Neural crest cell (in vitro differentiated cells): ENCODE results near the gene MDFIC2. TPM values are rescaled to one million over a fixed set of nuclear protein-coding genes. Genes with fewer than 3 reads are reported as not detected.

ENCODE experiments used
- DNase-seq: peaks from one replicate; pipeline ENCODE4 v3.0.0; 2021; ENCODE audit warnings: low read depth, mixed read lengths, low spot score
- H3K27ac Mint-ChIP-seq: one replicate; pipeline ENCODE4 v1.8.0; 2021; ENCODE audit warnings: mild to moderate bottlenecking, mixed read lengths; ENCODE audit not compliant: unreplicated experiment
- H3K27me3 Mint-ChIP-seq: 2 replicates; pipeline ENCODE4 v1.8.0; 2021; ENCODE audit warnings: low read depth, mild to moderate bottlenecking, mixed read lengths
- H3K36me3 Mint-ChIP-seq: 2 replicates; pipeline ENCODE4 v1.8.0; 2021; ENCODE audit warnings: low read depth, mild to moderate bottlenecking, mixed read lengths
- H3K4me1 Mint-ChIP-seq: 2 replicates; pipeline ENCODE4 v1.8.0; 2021; ENCODE audit warnings: mixed read lengths
- H3K4me3 Mint-ChIP-seq: one replicate; pipeline ENCODE4 v1.8.0; 2021; ENCODE audit warnings: mild to moderate bottlenecking, mixed read lengths
- H3K9me3 Mint-ChIP-seq: 2 replicates; pipeline ENCODE4 v1.8.0; 2021; ENCODE audit warnings: mixed read lengths
- total RNA-seq: library from RNA; stranded (reverse); gene quantifications from 2 replicates; pipeline ENCODE4 v1.2.1, GENCODE V29; 2021
- TF ChIP-seq, protein P1 (sequence below): fragments of 200-600 bp; sonication (generic); conservative IDR thresholded peaks from 2 replicates; pipeline ENCODE4 v1.5.0; 2021; ENCODE audit warnings: antibody characterized with exemption, mild to moderate bottlenecking

Gene MDFIC2
- total RNA-seq, 1 donor from 2014 or later = not detected

DNA sequence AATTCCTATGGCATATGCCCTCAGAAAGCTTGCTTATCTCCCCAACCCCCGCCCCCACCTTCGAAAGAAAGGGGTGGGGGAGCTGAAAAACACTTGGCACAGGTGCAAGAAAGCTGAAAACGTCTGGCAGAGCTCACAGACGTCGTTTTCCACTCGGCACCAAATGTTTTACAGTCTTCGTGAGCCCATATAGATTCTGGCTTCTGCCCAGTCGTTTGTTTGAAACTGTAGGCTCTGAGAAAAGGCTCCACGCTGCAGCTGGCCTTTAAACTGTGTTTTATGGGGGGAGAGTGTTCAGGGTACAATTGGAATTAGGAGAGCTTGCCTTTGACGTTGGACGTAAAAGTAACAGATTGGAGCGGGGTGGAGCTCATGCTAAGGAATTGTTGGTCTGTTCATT is 130.3 kb downstream of the MDFIC2 start:
- H3K27ac Mint-ChIP-seq = no peak overlapping the region
- no peak overlapping the region for H3K4me3 Mint-ChIP-seq
- H3K9me3 Mint-ChIP-seq = no peaks in the 10 kb centered on the region
- H3K4me1 Mint-ChIP-seq = no peaks in the 10 kb centered on the region
- H3K27me3 Mint-ChIP-seq = peaks cover 10% of the 10 kb centered on the region
- H3K36me3 Mint-ChIP-seq = no peaks in the 10 kb centered on the region
- no peak for DNase-seq
- TF ChIP-seq, protein P1, sequence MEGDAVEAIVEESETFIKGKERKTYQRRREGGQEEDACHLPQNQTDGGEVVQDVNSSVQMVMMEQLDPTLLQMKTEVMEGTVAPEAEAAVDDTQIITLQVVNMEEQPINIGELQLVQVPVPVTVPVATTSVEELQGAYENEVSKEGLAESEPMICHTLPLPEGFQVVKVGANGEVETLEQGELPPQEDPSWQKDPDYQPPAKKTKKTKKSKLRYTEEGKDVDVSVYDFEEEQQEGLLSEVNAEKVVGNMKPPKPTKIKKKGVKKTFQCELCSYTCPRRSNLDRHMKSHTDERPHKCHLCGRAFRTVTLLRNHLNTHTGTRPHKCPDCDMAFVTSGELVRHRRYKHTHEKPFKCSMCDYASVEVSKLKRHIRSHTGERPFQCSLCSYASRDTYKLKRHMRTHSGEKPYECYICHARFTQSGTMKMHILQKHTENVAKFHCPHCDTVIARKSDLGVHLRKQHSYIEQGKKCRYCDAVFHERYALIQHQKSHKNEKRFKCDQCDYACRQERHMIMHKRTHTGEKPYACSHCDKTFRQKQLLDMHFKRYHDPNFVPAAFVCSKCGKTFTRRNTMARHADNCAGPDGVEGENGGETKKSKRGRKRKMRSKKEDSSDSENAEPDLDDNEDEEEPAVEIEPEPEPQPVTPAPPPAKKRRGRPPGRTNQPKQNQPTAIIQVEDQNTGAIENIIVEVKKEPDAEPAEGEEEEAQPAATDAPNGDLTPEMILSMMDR = no peak

DNA sequence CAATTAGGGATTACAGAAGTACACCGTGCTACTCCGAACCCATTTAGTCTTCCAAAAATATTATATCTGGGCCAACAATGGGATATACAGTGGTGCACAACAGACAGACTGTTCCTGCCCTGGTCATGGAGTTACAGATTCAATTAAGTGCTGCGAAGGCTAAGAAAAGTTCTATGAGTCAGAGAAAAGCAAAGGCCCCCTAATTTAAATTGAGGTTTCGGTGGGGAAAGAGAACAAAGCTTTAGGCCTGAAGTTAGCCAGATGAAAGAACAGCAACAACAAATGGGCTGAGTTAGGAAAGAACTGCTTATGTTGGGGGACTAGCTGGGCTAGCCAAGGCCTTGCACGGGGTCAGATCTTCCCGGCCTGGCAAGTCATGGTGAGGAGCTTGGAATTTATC is 131.8 kb downstream of the MDFIC2 start:
- H3K4me3 Mint-ChIP-seq = no peak overlapping the region
- H3K27me3 Mint-ChIP-seq = peaks cover 10% of the 10 kb centered on the region
- H3K9me3 Mint-ChIP-seq = no peaks in the 10 kb centered on the region
- no peak for DNase-seq
- H3K36me3 Mint-ChIP-seq = no peaks in the 10 kb centered on the region
- no peaks in the 10 kb centered on the region for H3K4me1 Mint-ChIP-seq
- TF ChIP-seq, protein P1 = no peak
- no peak overlapping the region for H3K27ac Mint-ChIP-seq

DNA sequence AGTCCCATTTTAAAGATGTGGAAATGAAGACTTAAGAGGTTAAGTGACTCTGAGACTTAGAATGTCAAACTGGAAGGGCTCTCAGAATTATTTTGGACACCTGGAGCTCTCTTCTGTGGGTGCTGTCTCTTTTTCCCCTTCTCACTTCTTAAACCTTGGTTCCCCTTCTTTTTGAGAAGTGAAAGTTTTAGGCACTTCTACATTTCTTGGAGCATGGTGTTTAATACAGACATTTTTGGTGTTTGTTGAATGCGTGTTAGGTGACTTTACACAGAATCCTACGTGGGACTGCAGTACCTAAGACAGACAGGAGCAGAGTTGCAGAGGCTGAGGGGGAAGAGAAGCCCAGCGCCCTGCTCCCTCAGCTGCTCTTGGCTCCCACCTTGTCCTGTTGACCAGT is 133.3 kb downstream of the MDFIC2 start:
- Mint-ChIP-seq H3K9me3 (no peaks in the 10 kb centered on the region), H3K4me3 (no peak overlapping the region), H3K27me3 (peaks cover 10% of the 10 kb centered on the region), H3K27ac (no peak overlapping the region), H3K36me3 (no peaks in the 10 kb centered on the region), H3K4me1 (no peaks in the 10 kb centered on the region)
- no peak for DNase-seq
- TF ChIP-seq, protein P1 = no peak

DNA sequence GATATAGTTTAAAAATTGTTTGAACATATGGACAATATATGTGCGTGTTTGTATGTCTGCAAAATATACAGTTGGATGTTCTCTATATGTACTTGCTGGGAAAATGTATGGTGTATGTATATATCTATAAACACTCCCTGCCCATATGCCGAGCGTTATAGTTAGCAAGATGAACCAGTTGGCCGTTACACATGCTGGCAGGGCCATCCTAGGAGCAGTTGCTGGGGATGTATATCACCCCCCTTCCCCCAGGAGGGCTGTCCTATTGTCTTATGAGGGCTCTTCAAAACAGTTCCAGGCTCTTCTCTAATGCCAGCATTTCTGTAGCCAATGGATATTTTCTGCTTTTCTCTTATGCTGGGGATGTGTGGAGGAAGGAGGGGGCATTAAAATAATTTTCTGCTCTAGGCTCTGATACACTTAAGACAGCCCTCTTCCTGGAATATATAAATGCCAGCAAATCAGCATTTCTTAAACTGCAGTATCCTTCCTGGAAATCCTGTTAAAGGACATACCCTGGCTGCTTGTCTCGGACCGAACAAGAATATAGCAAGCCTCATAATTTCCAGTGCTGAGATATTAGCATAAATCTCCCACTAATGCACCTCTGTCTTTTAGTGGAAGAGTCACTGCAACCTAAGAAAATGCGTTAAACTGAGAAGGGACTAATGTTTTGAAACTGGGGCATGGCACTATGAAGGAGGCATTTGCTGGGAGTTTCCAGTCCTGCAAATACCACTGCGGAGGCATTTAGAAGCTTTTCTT is 134.4 kb downstream of the MDFIC2 start:
- no peak for DNase-seq
- Mint-ChIP-seq H3K27ac (no peak overlapping the region), H3K36me3 (no peaks in the 10 kb centered on the region), H3K4me3 (no peak overlapping the region), H3K9me3 (no peaks in the 10 kb centered on the region), H3K27me3 (peaks cover 5% of the 10 kb centered on the region), H3K4me1 (no peaks in the 10 kb centered on the region)
- TF ChIP-seq, protein P1 = no peak

DNA sequence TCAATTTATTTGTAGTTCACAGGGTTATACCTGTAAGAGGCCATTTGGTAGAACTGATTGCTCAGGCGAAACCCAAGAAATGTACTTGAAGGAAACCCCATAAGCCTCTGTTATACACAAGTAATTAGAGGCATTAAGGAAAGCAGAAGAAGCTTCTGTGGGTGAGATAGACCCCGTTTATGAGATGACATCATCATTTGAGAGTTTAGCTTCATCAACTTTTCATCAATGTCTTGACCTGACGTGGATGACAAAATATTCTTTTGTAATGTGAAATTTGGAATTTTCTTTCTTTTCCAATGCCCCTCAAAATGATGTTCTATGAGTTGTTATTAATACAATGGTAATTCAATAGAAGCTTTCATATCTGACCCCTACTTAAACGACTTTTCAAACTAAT is 136.2 kb downstream of the MDFIC2 start:
- Mint-ChIP-seq H3K9me3 (no peaks in the 10 kb centered on the region), H3K4me3 (no peak overlapping the region), H3K4me1 (no peaks in the 10 kb centered on the region), H3K27ac (no peak overlapping the region), H3K36me3 (no peaks in the 10 kb centered on the region), H3K27me3 (peaks cover 4% of the 10 kb centered on the region)
- TF ChIP-seq, protein P1 = no peak
- no peak for DNase-seq
